NCI-H446 treated with DMSO at 0.1 percent for 48 hours (cell line): ENCODE measurements around the gene TULP4.
"Not testable (repeated sequence)": the region's sequence is repeated elsewhere in the genome, so short reads cannot be mapped to it uniquely, and the experiment has no call there.

Source experiments
- DNase-seq: peaks from one replicate; lab custom pipeline; 2025; lab: John Stamatoyannopoulos, UW

TULP4 gene

GRCh38 chr6:158502263-158502950 is 190.1 kb downstream of the TULP4 start:
- no peak for DNase-seq

- DNase-seq = no peak
Measured at GRCh38 chr6:158503222-158503621, 191.0 kb downstream of the TULP4 start.

GRCh38 chr6:158503846-158504245 is 191.6 kb downstream of the TULP4 start:
- DNase-seq = no peak

- no peak for DNase-seq
Measured at GRCh38 chr6:158505194-158505593, 192.9 kb downstream of the TULP4 start.

GRCh38 chr6:158506601-158507000 is 194.3 kb downstream of the TULP4 start:
- no peak for DNase-seq

GRCh38 chr6:158507174-158507573 is 194.9 kb downstream of the TULP4 start:
- DNase-seq = no peak

- DNase-seq = no peak
Measured at GRCh38 chr6:158508450-158508849, 196.2 kb downstream of the TULP4 start.

- DNase-seq = no peak
Measured at GRCh38 chr6:158509465-158509864, 197.2 kb downstream of the TULP4 start.

- DNase-seq = no peak
Measured at GRCh38 chr6:158512809-158513208, 200.5 kb downstream of the TULP4 start.

GRCh38 chr6:158514176-158514575 is 201.9 kb downstream of the TULP4 start:
- no peak for DNase-seq

GRCh38 chr6:158514991-158515390 is 202.7 kb downstream of the TULP4 start:
- no peak for DNase-seq

GRCh38 chr6:158516098-158516497 is 203.8 kb downstream of the TULP4 start:
- DNase-seq = no peak

GRCh38 chr6:158517038-158517437 is 204.8 kb downstream of the TULP4 start:
- DNase-seq = no peak

GRCh38 chr6:158517581-158517980 is 205.3 kb downstream of the TULP4 start:
- DNase-seq = no peak

- no peak for DNase-seq
Measured at GRCh38 chr6:158518191-158519127, 206.2 kb downstream of the TULP4 start.

- DNase-seq = no peak
Measured at GRCh38 chr6:158519300-158519699, 207.0 kb downstream of the TULP4 start.

- no peak for DNase-seq
Measured at GRCh38 chr6:158519761-158520160, 207.5 kb downstream of the TULP4 start.

- not testable (repeated sequence) for DNase-seq
Measured at GRCh38 chr6:158520975-158521374, 208.7 kb downstream of the TULP4 start.

- no peak for DNase-seq
Measured at GRCh38 chr6:158521759-158522158, 209.5 kb downstream of the TULP4 start.

- no peak for DNase-seq
Measured at GRCh38 chr6:158522616-158523015, 210.4 kb downstream of the TULP4 start.

- no peak for DNase-seq
Measured at GRCh38 chr6:158524311-158524710, 212.0 kb downstream of the TULP4 start.

GRCh38 chr6:158527858-158528257 is 215.6 kb downstream of the TULP4 start:
- not testable (repeated sequence) for DNase-seq

- no peak for DNase-seq
Measured at GRCh38 chr6:158528826-158529225, 216.6 kb downstream of the TULP4 start.
